Measurements from ENCODE around the gene PTPN2. TPM values are rescaled to one million over a fixed set of nuclear protein-coding genes. Genes with fewer than 3 reads are reported as not detected.

PTPN2 gene
- total and polyA plus RNA-seq, 2 experiments from 2014 or later: 49.9 to 65.5 TPM

DNA sequence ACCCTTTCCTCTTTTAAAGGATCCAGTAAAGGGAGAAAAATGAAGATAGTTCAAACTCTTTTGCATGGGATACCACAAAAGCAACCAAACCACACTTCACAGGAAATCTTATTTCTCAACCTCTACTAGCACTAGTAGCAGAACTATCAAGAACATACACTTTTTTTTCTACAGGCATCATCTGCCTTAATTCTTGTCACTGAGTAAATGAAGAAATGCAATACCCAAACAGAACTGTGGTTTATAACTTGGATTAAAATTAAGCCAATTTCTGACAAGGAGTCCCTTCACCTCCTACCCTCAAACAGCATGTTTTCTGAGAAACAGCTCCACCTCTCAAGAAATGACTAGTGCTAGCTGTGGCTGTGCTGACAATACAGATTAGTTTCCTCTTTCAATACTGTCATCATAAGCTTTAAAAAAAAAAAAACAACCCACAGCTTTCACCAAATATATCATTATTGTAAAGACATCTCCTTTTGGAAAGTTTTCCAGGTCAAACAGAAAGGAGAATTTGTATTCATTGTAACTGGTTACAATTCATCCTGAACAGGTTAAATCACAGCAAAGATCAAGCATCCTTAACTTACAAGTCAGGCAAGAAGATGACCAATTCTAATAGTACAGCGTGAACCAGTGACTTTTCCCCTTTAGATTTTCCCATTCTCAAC is 44.4 kb downstream of the PTPN2 start:
- H3K27ac Mint-ChIP-seq: no peak overlapping the region
- H3K27me3 Mint-ChIP-seq (ENCODE audit: insufficient read depth, low read depth, poor library complexity): no peaks in the 10 kb centered on the region
- no peak for DNase-seq (ENCODE audit: low spot score)
- H3K9me3 Mint-ChIP-seq: no peaks in the 10 kb centered on the region
- Histone ChIP-seq H3K4me1 (ENCODE audit: insufficient read depth) (peaks cover 21% of the 10 kb centered on the region), H3K4me3 (no peak overlapping the region), H2AFZ (no peak overlapping the region), H3K27ac (ENCODE audit: low read depth) (peak overlapping the region; percentile 28), H4K20me1 (replicated peaks; ENCODE audit: insufficient read depth) (peaks cover 4% of the 10 kb centered on the region; the same call in 1 of the 2 replicates), H3K36me3 (ENCODE audit: insufficient read depth) (no peaks in the 10 kb centered on the region), H3K4me2 (no peak overlapping the region), H3K9me2 (ENCODE audit: insufficient read depth) (no peaks in the 10 kb centered on the region), H3F3A (replicated peaks; ENCODE audit: low read depth) (no peaks in the 10 kb centered on the region; the same call in 1 of the 2 replicates), H3K79me2 (replicated peaks; ENCODE audit: insufficient read depth) (peaks cover 85% of the 10 kb centered on the region), H3K27me3 (ENCODE audit: insufficient read depth) (no peaks in the 10 kb centered on the region)
- H3K4me3 Mint-ChIP-seq: no peak overlapping the region
- ATAC-seq: no peak
- TF ChIP-seq STAT1 (IDR thresholded peaks at IDR 0.05; ENCODE audit: unreplicated experiment) (no peak), EZH2phosphoT487 (IDR thresholded peaks at IDR 0.05; ENCODE audit: unreplicated experiment) (no peak), EZH2 (IDR thresholded peaks at IDR 0.05; ENCODE audit: low read depth, unreplicated experiment) (no peak), POLR2AphosphoS5 (IDR thresholded peaks at IDR 0.05; ENCODE audit: low read depth) (no peak), JUNB (IDR thresholded peaks at IDR 0.05; ENCODE audit: unreplicated experiment) (no peak), ZNF114 (CRISPR knock-in tag; IDR thresholded peaks at IDR 0.05) (no peak), CREB1 (CRISPR knock-in tag; IDR thresholded peaks at IDR 0.05; ENCODE audit: low read depth) (no peak), NANOG (IDR thresholded peaks at IDR 0.05; ENCODE audit: borderline replicate concordance) (no peak), ZNF331 (CRISPR knock-in tag; IDR thresholded peaks at IDR 0.05; ENCODE audit: low read depth) (no peak)
- TF ChIP-seq, protein P1, sequence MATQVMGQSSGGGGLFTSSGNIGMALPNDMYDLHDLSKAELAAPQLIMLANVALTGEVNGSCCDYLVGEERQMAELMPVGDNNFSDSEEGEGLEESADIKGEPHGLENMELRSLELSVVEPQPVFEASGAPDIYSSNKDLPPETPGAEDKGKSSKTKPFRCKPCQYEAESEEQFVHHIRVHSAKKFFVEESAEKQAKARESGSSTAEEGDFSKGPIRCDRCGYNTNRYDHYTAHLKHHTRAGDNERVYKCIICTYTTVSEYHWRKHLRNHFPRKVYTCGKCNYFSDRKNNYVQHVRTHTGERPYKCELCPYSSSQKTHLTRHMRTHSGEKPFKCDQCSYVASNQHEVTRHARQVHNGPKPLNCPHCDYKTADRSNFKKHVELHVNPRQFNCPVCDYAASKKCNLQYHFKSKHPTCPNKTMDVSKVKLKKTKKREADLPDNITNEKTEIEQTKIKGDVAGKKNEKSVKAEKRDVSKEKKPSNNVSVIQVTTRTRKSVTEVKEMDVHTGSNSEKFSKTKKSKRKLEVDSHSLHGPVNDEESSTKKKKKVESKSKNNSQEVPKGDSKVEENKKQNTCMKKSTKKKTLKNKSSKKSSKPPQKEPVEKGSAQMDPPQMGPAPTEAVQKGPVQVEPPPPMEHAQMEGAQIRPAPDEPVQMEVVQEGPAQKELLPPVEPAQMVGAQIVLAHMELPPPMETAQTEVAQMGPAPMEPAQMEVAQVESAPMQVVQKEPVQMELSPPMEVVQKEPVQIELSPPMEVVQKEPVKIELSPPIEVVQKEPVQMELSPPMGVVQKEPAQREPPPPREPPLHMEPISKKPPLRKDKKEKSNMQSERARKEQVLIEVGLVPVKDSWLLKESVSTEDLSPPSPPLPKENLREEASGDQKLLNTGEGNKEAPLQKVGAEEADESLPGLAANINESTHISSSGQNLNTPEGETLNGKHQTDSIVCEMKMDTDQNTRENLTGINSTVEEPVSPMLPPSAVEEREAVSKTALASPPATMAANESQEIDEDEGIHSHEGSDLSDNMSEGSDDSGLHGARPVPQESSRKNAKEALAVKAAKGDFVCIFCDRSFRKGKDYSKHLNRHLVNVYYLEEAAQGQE (IDR thresholded peaks at IDR 0.05; ENCODE audit: unreplicated experiment): no peak
- TF ChIP-seq, protein P2, sequence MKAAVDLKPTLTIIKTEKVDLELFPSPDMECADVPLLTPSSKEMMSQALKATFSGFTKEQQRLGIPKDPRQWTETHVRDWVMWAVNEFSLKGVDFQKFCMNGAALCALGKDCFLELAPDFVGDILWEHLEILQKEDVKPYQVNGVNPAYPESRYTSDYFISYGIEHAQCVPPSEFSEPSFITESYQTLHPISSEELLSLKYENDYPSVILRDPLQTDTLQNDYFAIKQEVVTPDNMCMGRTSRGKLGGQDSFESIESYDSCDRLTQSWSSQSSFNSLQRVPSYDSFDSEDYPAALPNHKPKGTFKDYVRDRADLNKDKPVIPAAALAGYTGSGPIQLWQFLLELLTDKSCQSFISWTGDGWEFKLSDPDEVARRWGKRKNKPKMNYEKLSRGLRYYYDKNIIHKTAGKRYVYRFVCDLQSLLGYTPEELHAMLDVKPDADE (IDR thresholded peaks at IDR 0.05): no peak
- TF ChIP-seq, protein P3, sequence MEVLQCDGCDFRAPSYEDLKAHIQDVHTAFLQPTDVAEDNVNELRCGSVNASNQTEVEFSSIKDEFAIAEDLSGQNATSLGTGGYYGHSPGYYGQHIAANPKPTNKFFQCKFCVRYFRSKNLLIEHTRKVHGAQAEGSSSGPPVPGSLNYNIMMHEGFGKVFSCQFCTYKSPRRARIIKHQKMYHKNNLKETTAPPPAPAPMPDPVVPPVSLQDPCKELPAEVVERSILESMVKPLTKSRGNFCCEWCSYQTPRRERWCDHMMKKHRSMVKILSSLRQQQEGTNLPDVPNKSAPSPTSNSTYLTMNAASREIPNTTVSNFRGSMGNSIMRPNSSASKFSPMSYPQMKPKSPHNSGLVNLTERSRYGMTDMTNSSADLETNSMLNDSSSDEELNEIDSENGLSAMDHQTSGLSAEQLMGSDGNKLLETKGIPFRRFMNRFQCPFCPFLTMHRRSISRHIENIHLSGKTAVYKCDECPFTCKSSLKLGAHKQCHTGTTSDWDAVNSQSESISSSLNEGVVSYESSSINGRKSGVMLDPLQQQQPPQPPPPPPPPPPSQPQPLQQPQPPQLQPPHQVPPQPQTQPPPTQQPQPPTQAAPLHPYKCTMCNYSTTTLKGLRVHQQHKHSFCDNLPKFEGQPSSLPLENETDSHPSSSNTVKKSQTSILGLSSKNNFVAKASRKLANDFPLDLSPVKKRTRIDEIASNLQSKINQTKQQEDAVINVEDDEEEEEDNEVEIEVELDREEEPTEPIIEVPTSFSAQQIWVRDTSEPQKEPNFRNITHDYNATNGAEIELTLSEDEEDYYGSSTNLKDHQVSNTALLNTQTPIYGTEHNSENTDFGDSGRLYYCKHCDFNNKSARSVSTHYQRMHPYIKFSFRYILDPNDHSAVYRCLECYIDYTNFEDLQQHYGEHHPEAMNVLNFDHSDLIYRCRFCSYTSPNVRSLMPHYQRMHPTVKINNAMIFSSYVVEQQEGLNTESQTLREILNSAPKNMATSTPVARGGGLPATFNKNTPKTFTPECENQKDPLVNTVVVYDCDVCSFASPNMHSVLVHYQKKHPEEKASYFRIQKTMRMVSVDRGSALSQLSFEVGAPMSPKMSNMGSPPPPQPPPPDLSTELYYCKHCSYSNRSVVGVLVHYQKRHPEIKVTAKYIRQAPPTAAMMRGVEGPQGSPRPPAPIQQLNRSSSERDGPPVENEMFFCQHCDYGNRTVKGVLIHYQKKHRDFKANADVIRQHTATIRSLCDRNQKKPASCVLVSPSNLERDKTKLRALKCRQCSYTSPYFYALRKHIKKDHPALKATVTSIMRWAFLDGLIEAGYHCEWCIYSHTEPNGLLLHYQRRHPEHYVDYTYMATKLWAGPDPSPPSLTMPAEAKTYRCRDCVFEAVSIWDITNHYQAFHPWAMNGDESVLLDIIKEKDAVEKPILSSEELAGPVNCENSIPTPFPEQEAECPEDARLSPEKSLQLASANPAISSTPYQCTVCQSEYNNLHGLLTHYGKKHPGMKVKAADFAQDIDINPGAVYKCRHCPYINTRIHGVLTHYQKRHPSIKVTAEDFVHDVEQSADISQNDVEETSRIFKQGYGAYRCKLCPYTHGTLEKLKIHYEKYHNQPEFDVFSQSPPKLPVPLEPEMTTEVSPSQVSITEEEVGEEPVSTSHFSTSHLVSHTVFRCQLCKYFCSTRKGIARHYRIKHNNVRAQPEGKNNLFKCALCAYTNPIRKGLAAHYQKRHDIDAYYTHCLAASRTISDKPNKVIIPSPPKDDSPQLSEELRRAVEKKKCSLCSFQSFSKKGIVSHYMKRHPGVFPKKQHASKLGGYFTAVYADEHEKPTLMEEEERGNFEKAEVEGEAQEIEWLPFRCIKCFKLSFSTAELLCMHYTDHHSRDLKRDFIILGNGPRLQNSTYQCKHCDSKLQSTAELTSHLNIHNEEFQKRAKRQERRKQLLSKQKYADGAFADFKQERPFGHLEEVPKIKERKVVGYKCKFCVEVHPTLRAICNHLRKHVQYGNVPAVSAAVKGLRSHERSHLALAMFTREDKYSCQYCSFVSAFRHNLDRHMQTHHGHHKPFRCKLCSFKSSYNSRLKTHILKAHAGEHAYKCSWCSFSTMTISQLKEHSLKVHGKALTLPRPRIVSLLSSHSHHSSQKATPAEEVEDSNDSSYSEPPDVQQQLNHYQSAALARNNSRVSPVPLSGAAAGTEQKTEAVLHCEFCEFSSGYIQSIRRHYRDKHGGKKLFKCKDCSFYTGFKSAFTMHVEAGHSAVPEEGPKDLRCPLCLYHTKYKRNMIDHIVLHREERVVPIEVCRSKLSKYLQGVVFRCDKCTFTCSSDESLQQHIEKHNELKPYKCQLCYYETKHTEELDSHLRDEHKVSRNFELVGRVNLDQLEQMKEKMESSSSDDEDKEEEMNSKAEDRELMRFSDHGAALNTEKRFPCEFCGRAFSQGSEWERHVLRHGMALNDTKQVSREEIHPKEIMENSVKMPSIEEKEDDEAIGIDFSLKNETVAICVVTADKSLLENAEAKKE (CRISPR knock-in tag; IDR thresholded peaks at IDR 0.05): no peak
- TF ChIP-seq, protein P4, sequence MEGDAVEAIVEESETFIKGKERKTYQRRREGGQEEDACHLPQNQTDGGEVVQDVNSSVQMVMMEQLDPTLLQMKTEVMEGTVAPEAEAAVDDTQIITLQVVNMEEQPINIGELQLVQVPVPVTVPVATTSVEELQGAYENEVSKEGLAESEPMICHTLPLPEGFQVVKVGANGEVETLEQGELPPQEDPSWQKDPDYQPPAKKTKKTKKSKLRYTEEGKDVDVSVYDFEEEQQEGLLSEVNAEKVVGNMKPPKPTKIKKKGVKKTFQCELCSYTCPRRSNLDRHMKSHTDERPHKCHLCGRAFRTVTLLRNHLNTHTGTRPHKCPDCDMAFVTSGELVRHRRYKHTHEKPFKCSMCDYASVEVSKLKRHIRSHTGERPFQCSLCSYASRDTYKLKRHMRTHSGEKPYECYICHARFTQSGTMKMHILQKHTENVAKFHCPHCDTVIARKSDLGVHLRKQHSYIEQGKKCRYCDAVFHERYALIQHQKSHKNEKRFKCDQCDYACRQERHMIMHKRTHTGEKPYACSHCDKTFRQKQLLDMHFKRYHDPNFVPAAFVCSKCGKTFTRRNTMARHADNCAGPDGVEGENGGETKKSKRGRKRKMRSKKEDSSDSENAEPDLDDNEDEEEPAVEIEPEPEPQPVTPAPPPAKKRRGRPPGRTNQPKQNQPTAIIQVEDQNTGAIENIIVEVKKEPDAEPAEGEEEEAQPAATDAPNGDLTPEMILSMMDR (conservative IDR thresholded peaks at IDR 0.05; ENCODE audit: low read depth in 2 of 2): no peak
- H3K4me1 Mint-ChIP-seq: peaks cover 51% of the 10 kb centered on the region
- peaks cover 7% of the 10 kb centered on the region; the same call in 2 of the 3 replicates for H3K36me3 Mint-ChIP-seq (ENCODE audit: low read depth)

Data from GM23338 (cell line).